Lower leg skin (tissue), 4 donors: ENCODE measurements around the gene TP73. TPM values are rescaled to one million over a fixed set of nuclear protein-coding genes. Genes with fewer than 3 reads are reported as not detected.

Experiments used
- DNase-seq, 2 donors: peaks; one replicate each; pipeline ENCODE4 v3.0.0-alpha.2; 2019; ENCODE audit warnings: low spot score in 2 of 2
- H3K4me3 ChIP-seq: fragments of 200-600 bp; sonication (generic); 2 replicates; pipeline ENCODE4 v1.5.1; 2017; ENCODE audit warnings: mild to moderate bottlenecking, low read depth; ENCODE audit not compliant: poor library complexity, severe bottlenecking
- POLR2A ChIP-seq, 2 donors: fragments of 450-650 bp; IDR thresholded peaks; one replicate each; pipeline ENCODE4 v1.6.1; 2016 to 2017; ENCODE audit warnings: antibody characterized with exemption in 2 of 2, mild to moderate bottlenecking in 1 of 2, moderate library complexity in 1 of 2
- WGBS, 2 donors: methylation state at CpG; one replicate each; pipeline ENCODE4 v1.1.5; 2018; 5-methylcytosine and 5-hydroxymethylcytosine counted together
- intact Hi-C: fragments of 100-400 bp; cut with DNase I; formaldehyde crosslinking; loops from one replicate; pipeline ENCODE4 v1.15.0; 2023; ENCODE audit warnings: low total_unique reads
- total RNA-seq, 4 donors: library from RNA; depleted of rRNA; stranded (reverse); fragments of >200 nt; gene quantifications; one replicate each; pipeline ENCODE4 v1.1.0, GENCODE V29; 2016
- TF ChIP-seq, protein P1 (sequence below), 3 donors: fragments of 450-650 bp; IDR thresholded peaks; one replicate each; pipeline ENCODE4 v1.5.1; 2016; ENCODE audit warnings: antibody characterized with exemption in 3 of 3, mild to moderate bottlenecking in 3 of 3, moderate library complexity in 2 of 3

TP73 gene
- total RNA-seq, 4 donors from 2014 or later: 5.8 to 23.6 (median 11.0) TPM

DNA sequence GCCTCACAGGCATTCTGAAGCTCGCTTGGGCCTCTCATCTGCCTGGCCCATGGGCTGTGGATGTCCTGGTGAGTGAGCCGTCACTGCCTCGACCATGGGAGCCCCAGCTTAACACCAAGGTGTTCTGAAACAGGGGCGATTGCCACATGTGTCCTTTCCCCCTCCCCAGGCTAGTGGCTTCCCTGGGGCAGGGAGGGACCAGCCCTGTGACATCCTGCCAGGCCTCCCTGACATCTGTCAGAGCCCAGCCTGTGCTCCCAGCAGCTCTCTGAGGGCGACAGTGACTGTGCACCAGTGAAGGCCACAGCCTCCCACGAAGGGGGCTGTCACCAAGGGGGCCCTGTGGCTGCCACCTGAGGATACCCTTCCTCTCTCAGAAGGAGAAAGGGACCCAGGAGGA is 64.0 kb downstream of the TP73 start:
- TF ChIP-seq, protein P1, sequence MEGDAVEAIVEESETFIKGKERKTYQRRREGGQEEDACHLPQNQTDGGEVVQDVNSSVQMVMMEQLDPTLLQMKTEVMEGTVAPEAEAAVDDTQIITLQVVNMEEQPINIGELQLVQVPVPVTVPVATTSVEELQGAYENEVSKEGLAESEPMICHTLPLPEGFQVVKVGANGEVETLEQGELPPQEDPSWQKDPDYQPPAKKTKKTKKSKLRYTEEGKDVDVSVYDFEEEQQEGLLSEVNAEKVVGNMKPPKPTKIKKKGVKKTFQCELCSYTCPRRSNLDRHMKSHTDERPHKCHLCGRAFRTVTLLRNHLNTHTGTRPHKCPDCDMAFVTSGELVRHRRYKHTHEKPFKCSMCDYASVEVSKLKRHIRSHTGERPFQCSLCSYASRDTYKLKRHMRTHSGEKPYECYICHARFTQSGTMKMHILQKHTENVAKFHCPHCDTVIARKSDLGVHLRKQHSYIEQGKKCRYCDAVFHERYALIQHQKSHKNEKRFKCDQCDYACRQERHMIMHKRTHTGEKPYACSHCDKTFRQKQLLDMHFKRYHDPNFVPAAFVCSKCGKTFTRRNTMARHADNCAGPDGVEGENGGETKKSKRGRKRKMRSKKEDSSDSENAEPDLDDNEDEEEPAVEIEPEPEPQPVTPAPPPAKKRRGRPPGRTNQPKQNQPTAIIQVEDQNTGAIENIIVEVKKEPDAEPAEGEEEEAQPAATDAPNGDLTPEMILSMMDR (IDR thresholded peaks at IDR 0.05): no peak
- no peak for TF ChIP-seq POLR2A (IDR thresholded peaks at IDR 0.05)
- WGBS, 2 donors: 39 to 58% methylated on average over 5 to 6 of the region's 6 CpGs
- intact Hi-C loops: no loop called here
- no peak for DNase-seq
- no peak overlapping the region for H3K4me3 ChIP-seq

DNA sequence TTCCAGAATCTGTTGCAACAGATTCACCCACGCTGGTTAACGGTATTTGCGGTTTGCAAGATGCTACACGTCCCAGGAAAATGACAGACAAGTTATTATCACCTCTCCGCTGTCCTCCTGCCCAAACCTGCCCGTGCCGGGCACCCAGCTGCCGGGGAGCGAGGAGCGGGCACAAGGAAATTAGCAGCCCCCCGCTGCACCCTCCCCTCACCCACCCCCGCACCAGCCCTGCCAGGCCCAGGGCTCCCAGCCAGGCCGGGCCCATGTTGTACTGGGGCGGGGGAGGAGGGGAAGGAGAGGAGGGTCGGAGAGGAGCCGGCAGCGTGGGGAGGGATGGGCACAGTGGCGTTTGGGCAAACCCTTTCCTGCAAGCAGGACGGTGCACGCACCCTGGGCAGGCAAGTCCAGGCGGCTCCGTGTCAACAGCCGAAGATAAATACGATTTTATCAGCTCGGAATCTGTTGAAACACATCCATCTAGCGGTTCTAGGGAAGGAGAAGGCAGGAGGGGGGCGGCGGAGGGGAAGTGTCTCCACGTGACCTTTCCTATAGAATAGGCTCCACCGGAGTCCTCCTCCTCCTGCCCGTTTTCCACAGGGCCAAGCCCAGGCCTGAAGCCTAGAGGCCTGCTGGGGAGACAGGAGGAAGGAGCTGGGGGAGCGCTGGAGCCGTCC is 64.9 kb downstream of the TP73 start:
- WGBS, 2 donors: 32 to 39% methylated on average over 32 of the region's 33 CpGs
- no peak overlapping the region for H3K4me3 ChIP-seq
- peak in 1 of 2 donors; percentile 48 for DNase-seq
- intact Hi-C loops: no loop called here
- TF ChIP-seq POLR2A (IDR thresholded peaks at IDR 0.05): no peak
- TF ChIP-seq, protein P1 (IDR thresholded peaks at IDR 0.05): no peak

DNA sequence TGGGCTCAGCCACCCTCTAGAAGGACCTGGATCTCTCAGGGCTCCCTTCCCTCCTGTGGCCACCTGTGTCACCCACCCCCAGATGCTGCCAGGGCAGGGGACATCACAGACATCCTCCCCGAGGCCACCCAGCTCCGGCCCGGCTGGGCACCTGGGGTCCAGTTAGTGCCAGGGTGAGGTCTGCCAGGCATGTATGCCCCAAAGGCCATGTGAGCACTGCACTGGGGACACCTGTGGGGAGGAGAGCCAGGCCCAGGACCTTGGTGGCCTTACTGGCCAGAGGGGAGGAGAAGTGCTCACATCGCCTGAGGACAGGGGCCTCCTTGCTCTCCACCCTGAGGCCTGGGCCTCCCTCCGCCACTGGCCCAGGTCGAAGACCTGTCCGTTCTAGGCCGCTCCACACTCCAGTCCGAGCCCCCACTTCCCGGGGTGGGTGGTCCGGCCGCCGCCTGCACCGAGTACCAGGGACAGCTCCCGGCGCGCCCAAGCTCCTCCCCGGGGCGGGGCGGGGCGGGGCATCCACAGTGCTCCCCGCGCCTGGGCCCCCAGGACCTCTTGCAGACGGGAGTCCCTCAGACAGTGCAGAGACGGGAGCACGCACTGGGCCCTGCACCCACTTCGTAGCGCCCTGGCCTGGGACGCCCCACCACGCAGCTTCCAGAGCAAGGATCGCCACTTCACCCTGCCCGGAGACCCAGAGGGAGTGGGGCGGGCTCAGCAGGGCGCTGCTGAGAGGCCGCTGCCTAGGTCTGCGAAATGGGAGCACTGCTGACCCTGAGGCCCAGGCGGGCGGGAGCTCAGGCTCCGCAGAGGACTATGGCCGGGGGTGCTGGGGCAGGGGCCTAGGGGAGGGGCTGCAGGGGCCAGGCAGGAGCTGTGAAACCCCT is 65.6 kb downstream of the TP73 start:
- DNase-seq: no peak
- no peak overlapping the region for H3K4me3 ChIP-seq
- TF ChIP-seq, protein P1 (IDR thresholded peaks at IDR 0.05): no peak
- no peak for TF ChIP-seq POLR2A (IDR thresholded peaks at IDR 0.05)
- WGBS, 2 donors: 30 to 43% methylated on average over 22 to 23 of the region's 40 CpGs
- intact Hi-C loops: no loop called here

DNA sequence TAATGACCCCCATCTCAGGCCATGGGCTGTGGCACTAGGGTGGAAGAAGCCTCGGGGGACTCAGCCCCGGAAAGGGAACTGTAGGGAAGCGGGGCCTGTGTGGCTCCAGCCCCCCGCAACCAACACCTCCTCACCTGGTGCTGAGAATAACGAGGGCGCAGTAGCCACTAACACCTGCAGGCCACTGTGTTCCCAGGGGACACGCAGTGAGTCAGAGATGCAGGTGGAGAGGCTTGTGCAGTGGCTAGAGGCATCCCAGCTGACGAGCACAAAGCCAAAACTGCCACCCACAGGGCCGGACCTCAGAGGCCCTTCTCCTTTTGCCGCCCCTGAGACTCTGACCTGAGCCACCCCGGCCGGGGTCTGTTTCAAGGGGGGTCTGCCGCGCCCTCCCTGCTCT is 66.4 kb downstream of the TP73 start:
- TF ChIP-seq, protein P1 (IDR thresholded peaks at IDR 0.05): no peak
- no peak for TF ChIP-seq POLR2A (IDR thresholded peaks at IDR 0.05)
- no peak overlapping the region for H3K4me3 ChIP-seq
- DNase-seq: no peak
- intact Hi-C loops: no loop called here
- 70 to 80% methylated on average over 12 to 14 of the region's 14 CpGs for WGBS, 2 donors

DNA sequence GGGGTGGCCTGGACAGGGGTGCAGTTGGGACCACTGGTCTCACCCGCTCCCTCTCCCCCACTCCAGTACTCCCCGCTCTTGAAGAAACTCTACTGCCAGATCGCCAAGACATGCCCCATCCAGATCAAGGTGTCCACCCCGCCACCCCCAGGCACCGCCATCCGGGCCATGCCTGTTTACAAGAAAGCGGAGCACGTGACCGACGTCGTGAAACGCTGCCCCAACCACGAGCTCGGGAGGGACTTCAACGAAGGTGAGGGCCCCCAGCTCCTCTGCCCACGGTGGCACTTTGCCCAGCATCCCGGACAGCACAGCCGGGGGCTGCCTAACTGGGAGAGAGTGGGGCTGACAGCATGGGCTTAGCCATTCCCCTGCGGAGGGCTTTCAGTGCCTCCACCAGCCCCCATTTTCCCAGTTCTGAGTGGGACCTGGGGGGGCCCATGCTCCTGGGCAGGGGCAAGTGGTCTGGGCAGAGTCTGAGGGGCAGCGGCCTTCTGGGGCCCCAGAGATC is 69.7 kb downstream of the TP73 start:
- 61 to 79% methylated on average over 18 to 20 of the region's 20 CpGs for WGBS, 2 donors
- no peak overlapping the region for H3K4me3 ChIP-seq
- TF ChIP-seq, protein P1 (IDR thresholded peaks at IDR 0.05): no peak
- no peak for TF ChIP-seq POLR2A (IDR thresholded peaks at IDR 0.05)
- intact Hi-C loops: loop anchor here (1.0 kb wide), 1 partner anchor 233 kb away; no protein-coding TSS in a partner anchor
- DNase-seq: no peak
